PC-9 (cell line): ENCODE results near the gene RNF169. TPM values are rescaled to one million over a fixed set of nuclear protein-coding genes. Genes with fewer than 3 reads are reported as not detected.

Source experiments
- BruUV-seq: library from RNA; stranded (reverse); fragments of 400-500 nt; replicated peaks from 2 replicates; lab custom pipeline; 2021; lab: Mats Ljungman, UMichigan
- CTCF ChIA-PET: fragments of 300-600 bp; sonication (Branson Sonifier 250); formaldehyde crosslinking; loops from one replicate; lab custom pipeline; 2022; ENCODE audit warnings: antibody characterized with exemption; lab: Charles Lee
- POLR2A ChIA-PET: fragments of 300-600 bp; sonication (Branson Sonifier 250); formaldehyde crosslinking; loops from one replicate; lab custom pipeline; 2022; ENCODE audit warnings: antibody characterized with exemption; ENCODE audit not compliant: unreplicated experiment; lab: Charles Lee
- DNase-seq, 2 experiments: peaks; one replicate each; pipeline versions ENCODE4 v3.0.0 to v3.0.0-alpha.2; 2015 to 2022; ENCODE audit warnings: mixed read lengths in 1 of 2
- H2AFZ ChIP-seq: fragments of 200-600 bp; sonication (generic); 2 replicates; pipeline ENCODE4 v1.8.1; 2017; ENCODE audit warnings: antibody characterized with exemption
- H3F3A ChIP-seq: fragments of 200-600 bp; sonication (generic); 2 replicates; pipeline ENCODE4 v1.8.1; 2017; ENCODE audit warnings: antibody characterized with exemption, mild to moderate bottlenecking, low read depth; ENCODE audit not compliant: insufficient read depth
- H3K27ac ChIP-seq: fragments of 200-600 bp; sonication (generic); 2 replicates; pipeline ENCODE4 v1.6.1; 2016; ENCODE audit warnings: mixed run types
- H3K27me3 ChIP-seq: fragments of 200-600 bp; sonication (generic); 2 replicates; pipeline ENCODE4 v1.6.1; 2016; ENCODE audit warnings: low read depth, mixed run types; ENCODE audit not compliant: insufficient read depth
- H3K36me3 ChIP-seq: fragments of 200-600 bp; sonication (generic); 2 replicates; pipeline ENCODE4 v1.6.1; 2016; ENCODE audit warnings: low read depth, mixed run types
- H3K4me1 ChIP-seq: fragments of 200-600 bp; sonication (generic); replicated peaks from 2 replicates; pipeline ENCODE4 v1.6.1; 2016; ENCODE audit warnings: mixed run types; ENCODE audit not compliant: insufficient read depth
- H3K4me2 ChIP-seq: fragments of 200-600 bp; sonication (generic); 2 replicates; pipeline ENCODE4 v1.6.1; 2017; ENCODE audit warnings: mixed run types
- H3K4me3 ChIP-seq: fragments of 200-600 bp; sonication (generic); 2 replicates; pipeline ENCODE4 v1.6.1; 2016; ENCODE audit warnings: mixed run types
- H3K79me2 ChIP-seq: fragments of 200-600 bp; sonication (generic); 2 replicates; pipeline ENCODE4 v1.6.1; 2017; ENCODE audit warnings: low read depth, mixed run types
- H3K9me2 ChIP-seq: fragments of 200-600 bp; sonication (generic); 2 replicates; pipeline ENCODE4 v1.8.1; 2017; ENCODE audit warnings: mild to moderate bottlenecking; ENCODE audit not compliant: insufficient read depth
- H3K9me3 ChIP-seq: fragments of 200-600 bp; sonication (generic); 2 replicates; pipeline ENCODE4 v1.8.1; 2016; ENCODE audit warnings: low read depth; ENCODE audit not compliant: insufficient read depth
- H4K20me1 ChIP-seq: fragments of 200-600 bp; sonication (generic); 2 replicates; pipeline ENCODE4 v1.8.1; 2017; ENCODE audit not compliant: insufficient read depth
- CTCF ChIP-seq: fragments of 200-600 bp; sonication (generic); conservative IDR thresholded peaks from 2 replicates; pipeline ENCODE4 v1.6.1; 2017; ENCODE audit warnings: mixed run types, antibody characterized with exemption, mild to moderate bottlenecking, moderate library complexity
- EZH2 ChIP-seq: fragments of 200-600 bp; sonication (generic); IDR thresholded peaks from 2 replicates; pipeline ENCODE4 v1.8.0; 2017; ENCODE audit warnings: antibody characterized with exemption, low read depth
- intact Hi-C: fragments of 100-400 bp; cut with micrococcal nuclease; formaldehyde crosslinking; loops from one replicate; pipeline ENCODE4 v1.10.0; 2022; ENCODE audit not compliant: unreplicated experiment
- total RNA-seq: library from RNA; stranded (reverse); gene quantifications from 2 replicates; pipeline ENCODE4 v1.2.3, GENCODE V29; 2021

RNF169 gene
- total RNA-seq, 1 experiment from 2014 or later = 36.5 TPM

GRCh38 chr11:74846770-74847169, 98.1 kb downstream of the RNF169 start:
- DNase-seq = no peak
- ChIA-PET CTCF (interaction anchor here (0.6 kb wide), 2 partner anchors 70 to 77 kb away, joined by 3 to 4 read pairs; no protein-coding TSS in a partner anchor), POLR2A (interaction anchor here (0.5 kb wide), 1 partner anchor 31 kb away, joined by 4 read pairs; no protein-coding TSS in a partner anchor)
- Histone ChIP-seq H3K4me2 (no peak overlapping the region), H3K27me3 (no peaks in the 10 kb centered on the region), H3K4me3 (no peak overlapping the region), H3K4me1 (no peaks in the 10 kb centered on the region), H3F3A (no peaks in the 10 kb centered on the region), H3K79me2 (no peaks in the 10 kb centered on the region), H4K20me1 (no peaks in the 10 kb centered on the region; the same call in 1 of the 2 replicates), H2AFZ (no peak overlapping the region), H3K9me3 (no peaks in the 10 kb centered on the region), H3K36me3 (no peaks in the 10 kb centered on the region; the same call in none of the 2 replicates), H3K9me2 (no peaks in the 10 kb centered on the region), H3K27ac (no peak overlapping the region)
- BruUV-seq = no TSS peak
- no peak for TF ChIP-seq CTCF
- no peak for TF ChIP-seq EZH2
- intact Hi-C loops = no loop called here

- CTCF ChIA-PET = interaction anchor here (0.6 kb wide), 2 partner anchors 70 to 77 kb away, joined by 3 to 4 read pairs; no protein-coding TSS in a partner anchor
- intact Hi-C loops = no loop called here
- H3K27ac ChIP-seq = no peak overlapping the region
These were observed 98.7 kb downstream of the RNF169 start for GRCh38 chr11:74847395-74847794.

GRCh38 chr11:74847895-74848294, 99.2 kb downstream of the RNF169 start:
- TF ChIP-seq EZH2 (no peak), CTCF (no peak)
- H3K36me3 ChIP-seq = no peaks in the 10 kb centered on the region; the same call in 1 of the 2 replicates
- POLR2A ChIA-PET = no interaction called here

More at GRCh38 chr11:74847395-74847794, 98.7 kb downstream of the RNF169 start:
- H3K27me3 ChIP-seq = no peaks in the 10 kb centered on the region
- no peaks in the 10 kb centered on the region for H3K9me3 ChIP-seq
- no peaks in the 10 kb centered on the region for H3K79me2 ChIP-seq
- no TSS peak for BruUV-seq
- H2AFZ ChIP-seq = no peak overlapping the region
- H3K9me2 ChIP-seq = no peaks in the 10 kb centered on the region
- DNase-seq = no peak
- H3K4me2 ChIP-seq = no peak overlapping the region
- H3K4me3 ChIP-seq = no peak overlapping the region
- no peaks in the 10 kb centered on the region; the same call in 1 of the 2 replicates for H4K20me1 ChIP-seq
- POLR2A ChIA-PET = no interaction called here
- TF ChIP-seq EZH2 (no peak), CTCF (no peak)
- H3K36me3 ChIP-seq = no peaks in the 10 kb centered on the region; the same call in 1 of the 2 replicates
- H3F3A ChIP-seq = no peaks in the 10 kb centered on the region
- no peaks in the 10 kb centered on the region for H3K4me1 ChIP-seq

More at GRCh38 chr11:74847895-74848294, 99.2 kb downstream of the RNF169 start:
- H3K27ac ChIP-seq = no peak overlapping the region
- H4K20me1 ChIP-seq = no peaks in the 10 kb centered on the region; the same call in 1 of the 2 replicates
- intact Hi-C loops = no loop called here
- H3K9me3 ChIP-seq = no peaks in the 10 kb centered on the region
- no TSS peak for BruUV-seq
- no peak overlapping the region for H3K4me3 ChIP-seq
- no peaks in the 10 kb centered on the region for H3K9me2 ChIP-seq
- H3K4me1 ChIP-seq = no peaks in the 10 kb centered on the region
- no peaks in the 10 kb centered on the region for H3K79me2 ChIP-seq
- no peaks in the 10 kb centered on the region for H3F3A ChIP-seq
- CTCF ChIA-PET = no interaction called here
- H3K4me2 ChIP-seq = no peak overlapping the region
- H3K27me3 ChIP-seq = no peaks in the 10 kb centered on the region
- H2AFZ ChIP-seq = no peak overlapping the region
- no peak for DNase-seq
